Stimulated activated CD8-positive, alpha-beta memory T cell treated with anti-CD3 and anti-CD28 coated beads, Interleukin-12 subunit alpha, Interleukin-12 subunit beta, amount 100 ng/mL, for 4 hours (primary cell): ENCODE data around the gene SOX18.

Experiments used
- DNase-seq: peaks from one replicate; pipeline ENCODE4 v3.0.0-alpha.2; 2020; ENCODE audit warnings: low read depth

Gene SOX18

GRCh38 chr20:64038565-64039292 is 10.7 kb downstream of the SOX18 start:
- DNase-seq: peak; percentile 65

- DNase-seq: no peak
Measured at GRCh38 chr20:64038224-64038564, 11.2 kb downstream of the SOX18 start.

GRCh38 chr20:64037498-64038213 is 11.8 kb downstream of the SOX18 start:
- DNase-seq: no peak

- no peak for DNase-seq
Measured at GRCh38 chr20:64037199-64037497, 12.3 kb downstream of the SOX18 start.

- DNase-seq: no peak
Measured at GRCh38 chr20:64036346-64037198, 12.9 kb downstream of the SOX18 start.

GRCh38 chr20:64035933-64036345 is 13.5 kb downstream of the SOX18 start, which contains the start of gene C20orf204:
Gene C20orf204, plus strand, starts transcription at chr20:64036182. Its CDS starts 142 bp downstream, at chr20:64036324.
- DNase-seq: no peak

GRCh38 chr20:64035066-64035932 is 14.1 kb downstream of the SOX18 start:
- DNase-seq: no peak

GRCh38 chr20:64033981-64034493 is 15.4 kb downstream of the SOX18 start:
- DNase-seq: no peak

GRCh38 chr20:64032706-64033624 is 16.5 kb downstream of the SOX18 start:
- no peak for DNase-seq

- no peak for DNase-seq
Measured at GRCh38 chr20:64031822-64032314, 17.6 kb downstream of the SOX18 start.

- no peak for DNase-seq
Measured at GRCh38 chr20:64030371-64031134, 18.9 kb downstream of the SOX18 start.

- no peak for DNase-seq
Measured at GRCh38 chr20:64029293-64030117, 19.9 kb downstream of the SOX18 start.

- no peak for DNase-seq
Measured at GRCh38 chr20:64027981-64028685, 21.3 kb downstream of the SOX18 start.

GRCh38 chr20:64025826-64026412 is 23.5 kb downstream of the SOX18 start:
- no peak for DNase-seq

- no peak for DNase-seq
Measured at GRCh38 chr20:64025101-64025825, 24.2 kb downstream of the SOX18 start.

GRCh38 chr20:64024141-64024990 is 25.1 kb downstream of the SOX18 start:
- DNase-seq: no peak
